Endothelial cell of umbilical vein (primary cell): ENCODE data around the gene RBM26. TPM values are rescaled to one million over a fixed set of nuclear protein-coding genes. Genes with fewer than 3 reads are reported as not detected.

Experiments used
- BruUV-seq: library from RNA; stranded (reverse); fragments of 400-500 nt; replicated peaks from 2 replicates; lab custom pipeline; 2021; lab: Mats Ljungman, UMichigan
- CTCF ChIA-PET: fragments of 300-600, 350-600 bp; sonication (Branson Sonifier 250); formaldehyde crosslinking; loops from one replicate; lab custom pipeline; 2021; ENCODE audit warnings: antibody characterized with exemption, inconsistent platforms; lab: Charles Lee
- POLR2A ChIA-PET: fragments of 300-600, 350-600 bp; sonication (Branson Sonifier 250); formaldehyde crosslinking; loops from one replicate; lab custom pipeline; 2021; ENCODE audit warnings: antibody characterized with exemption, inconsistent platforms; lab: Charles Lee
- DNase-seq: peaks from one replicate; pipeline ENCODE4 v3.0.0-alpha.2; 2011; ENCODE audit warnings: low read depth, low spot score
- FAIRE-seq: peaks from 2 replicates; lab custom pipeline; 2011; peaks lifted over from hg19 to GRCh38; lab: Jason Lieb, UNC
- H2AFZ ChIP-seq: 2 replicates; pipeline ENCODE4 v1.6.0; 2012; ENCODE audit warnings: low read depth, low read length, control low read depth, inconsistent platforms
- H3K27ac ChIP-seq: 2 replicates; pipeline ENCODE4 v1.5.1; 2011; ENCODE audit warnings: low read depth, mild to moderate bottlenecking, control low read depth, low read length, moderate library complexity; ENCODE audit not compliant: insufficient read depth
- H3K27me3 ChIP-seq, 2 experiments: 2 replicates each; pipeline versions ENCODE4 v1.6.0 to v1.6.1; 2011; ENCODE audit warnings: low read length in 2 of 2, mixed read lengths in 1 of 2; ENCODE audit not compliant: control insufficient read depth in 2 of 2, insufficient read depth in 2 of 2
- H3K36me3 ChIP-seq, 2 experiments: 2 replicates in 1 of 2; 3 replicates in 1 of 2; pipeline ENCODE4 v1.5.1; 2011; ENCODE audit warnings: low read length in 2 of 2, mild to moderate bottlenecking in 1 of 2, moderate library complexity in 1 of 2; ENCODE audit not compliant: control insufficient read depth in 2 of 2, insufficient read depth in 2 of 2; ENCODE audit errors: extremely low read depth in 1 of 2
- H3K4me1 ChIP-seq: 3 replicates; pipeline ENCODE4 v1.5.1; 2011; ENCODE audit warnings: mild to moderate bottlenecking, low read length; ENCODE audit not compliant: control insufficient read depth, insufficient read depth; ENCODE audit errors: extremely low read depth
- H3K4me2 ChIP-seq: 2 replicates; pipeline ENCODE4 v1.6.1; 2011; ENCODE audit warnings: low read length, control low read depth, mixed read lengths; ENCODE audit not compliant: insufficient read depth
- H3K4me3 ChIP-seq, 3 experiments: fragments of 200-600 bp in 1 of 3; sonication (generic), shearing (Covaris generic) in 1 of 3; replicated peaks in 1 of 3; 2 replicates each; pipeline ENCODE4 v1.5.1; 2011 to 2016; ENCODE audit warnings: control low read depth in 3 of 3, low read length in 3 of 3, mild to moderate bottlenecking in 2 of 3, inconsistent platforms in 1 of 3, low read depth in 1 of 3, moderate library complexity in 1 of 3; ENCODE audit not compliant: insufficient read depth in 1 of 3
- H3K79me2 ChIP-seq: 2 replicates; pipeline ENCODE4 v1.6.0; 2012; ENCODE audit warnings: low read length, inconsistent platforms; ENCODE audit not compliant: control insufficient read depth, insufficient read depth
- H3K9ac ChIP-seq: replicated peaks from 2 replicates; pipeline ENCODE3; 2011; ENCODE audit warnings: low read length, control low read depth; ENCODE audit not compliant: insufficient read depth; ENCODE audit errors: extremely low read depth
- H3K9me1 ChIP-seq: replicated peaks from 3 replicates; pipeline ENCODE4 v1.6.0; 2011; ENCODE audit warnings: mild to moderate bottlenecking, low read length; ENCODE audit not compliant: control insufficient read depth, insufficient read depth; ENCODE audit errors: extremely low read depth
- H3K9me3 ChIP-seq: replicated peaks from 2 replicates; pipeline ENCODE4 v1.5.1; 2012; ENCODE audit warnings: low read length, inconsistent platforms; ENCODE audit not compliant: control insufficient read depth, insufficient read depth
- H4K20me1 ChIP-seq: replicated peaks from 2 replicates; pipeline ENCODE3; 2011; ENCODE audit warnings: mild to moderate bottlenecking, low read length; ENCODE audit not compliant: control insufficient read depth, insufficient read depth; ENCODE audit errors: extremely low read depth
- EZH2 ChIP-seq: IDR thresholded peaks from 2 replicates; pipeline ENCODE4 v1.6.1; 2012; ENCODE audit warnings: borderline replicate concordance, low read depth, mild to moderate bottlenecking, moderate library complexity, low read length, inconsistent platforms; ENCODE audit not compliant: severe bottlenecking
- FOS ChIP-seq: IDR thresholded peaks from 2 replicates; pipeline ENCODE4 v1.6.1; 2011; ENCODE audit warnings: mild to moderate bottlenecking, low read length, moderate library complexity, borderline replicate concordance; ENCODE audit not compliant: insufficient read depth
- GATA2 ChIP-seq: IDR thresholded peaks from 2 replicates; pipeline ENCODE4 v1.7.0; 2011; ENCODE audit warnings: low read depth, mild to moderate bottlenecking, moderate library complexity, mixed read lengths, low read length; ENCODE audit not compliant: insufficient read length, insufficient read depth
- JUN ChIP-seq: IDR thresholded peaks from 2 replicates; pipeline ENCODE4 v1.6.1; 2011; ENCODE audit warnings: borderline replicate concordance, low read depth; ENCODE audit not compliant: insufficient read length, insufficient read depth
- MYC ChIP-seq: IDR thresholded peaks from one replicate; pipeline ENCODE4 v1.6.1; 2011; ENCODE audit warnings: mild to moderate bottlenecking, low read depth, low read length
- POLR2A ChIP-seq: IDR thresholded peaks from 2 replicates; pipeline ENCODE4 v1.6.1; 2012; ENCODE audit warnings: low read depth, mild to moderate bottlenecking, control low read depth, low read length
- POLR2AphosphoS5 ChIP-seq: IDR thresholded peaks from 2 replicates; pipeline ENCODE4 v1.6.1; 2012; ENCODE audit warnings: low read depth, mild to moderate bottlenecking, control low read depth, low read length, moderate library complexity; ENCODE audit not compliant: insufficient read depth
- dilution Hi-C: fragments of 300-500 bp; cut with MboI; formaldehyde crosslinking; loops from one replicate; pipeline ENCODE4 v1.15.0; 2019; ENCODE audit warnings: low sequenced_read_pairs; ENCODE audit not compliant: extremely low pct_ligation_motif_present
- intact Hi-C: fragments of 100-400 bp; cut with micrococcal nuclease; formaldehyde crosslinking; loops from one replicate; pipeline ENCODE4 v1.10.0; 2022
- polyA plus RNA-seq, 4 experiments: library from polyadenylated mRNA; depleted of rRNA in 3 of 4; stranded (reverse) in 3 of 4; unstranded in 1 of 4; fragments of >200 nt; gene quantifications; 2 replicates each; pipeline versions ENCODE4 v1.2.1 to v1.2.3, GENCODE V29; 2011 to 2012; ENCODE audit warnings: missing spikeins in 1 of 4
- total RNA-seq: library from RNA; stranded (reverse); gene quantifications from 2 replicates; pipeline ENCODE4 v1.2.3, GENCODE V29; 2021
- TF ChIP-seq, protein P1 (sequence below), 2 donors: IDR thresholded peaks; 1 replicate in 1 of 2; 2 replicates in 1 of 2; pipeline ENCODE4 v1.5.1; 2011; ENCODE audit warnings: low read length in 2 of 2, mild to moderate bottlenecking in 2 of 2, moderate library complexity in 2 of 2, control low read depth in 1 of 2, inconsistent platforms in 1 of 2, low read depth in 1 of 2; ENCODE audit not compliant: insufficient read depth in 1 of 2; ENCODE audit errors: extremely low read depth in 1 of 2
- TF ChIP-seq, protein P2 (sequence below): IDR thresholded peaks from 2 replicates; pipeline ENCODE4 v1.6.1; 2011; ENCODE audit not compliant: insufficient read depth, insufficient read length

RBM26 gene
- total and polyA plus RNA-seq, 2 donors (not counting 3 experiments of a cell fraction or from before 2014, with no cell fraction given) = 14.8 to 54.3 TPM

DNA sequence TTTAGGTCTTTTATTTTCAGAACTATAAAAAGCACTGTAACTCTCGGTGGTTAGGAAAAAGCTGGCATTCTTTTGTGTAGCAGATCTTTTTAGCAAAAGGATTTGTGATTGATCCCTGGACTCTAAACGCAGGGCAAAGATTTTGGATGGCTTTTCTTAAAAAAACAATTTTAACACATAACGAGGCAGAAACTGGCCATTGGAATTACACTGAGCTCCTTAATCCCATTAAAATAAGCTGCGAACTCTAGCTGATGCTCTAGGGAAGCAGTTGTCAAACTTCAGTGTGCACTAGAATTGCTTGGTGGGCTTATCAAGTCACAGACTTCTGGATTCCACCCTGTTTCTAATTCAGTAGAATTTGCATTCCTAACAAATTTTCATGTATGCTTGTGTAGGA lies 41.1 kb upstream of the RBM26 start:
- CTCF ChIA-PET = interaction anchor here (2.1 to 3.6 kb wide), 2 partner anchors 11 to 23 kb away, joined by 7 to 21 read pairs; no protein-coding TSS in a partner anchor
- no peaks in the 10 kb centered on the region for H3K9me1 ChIP-seq
- peaks cover 14% of the 10 kb centered on the region for H3K4me1 ChIP-seq
- no peak for FAIRE-seq
- no peaks in the 10 kb centered on the region for H3K9me3 ChIP-seq
- H2AFZ ChIP-seq = no peak overlapping the region
- TF ChIP-seq EZH2 (no peak), POLR2A (no peak), FOS (no peak), MYC (no peak), GATA2 (no peak), POLR2AphosphoS5 (no peak), JUN (no peak)
- TF ChIP-seq, protein P1, sequence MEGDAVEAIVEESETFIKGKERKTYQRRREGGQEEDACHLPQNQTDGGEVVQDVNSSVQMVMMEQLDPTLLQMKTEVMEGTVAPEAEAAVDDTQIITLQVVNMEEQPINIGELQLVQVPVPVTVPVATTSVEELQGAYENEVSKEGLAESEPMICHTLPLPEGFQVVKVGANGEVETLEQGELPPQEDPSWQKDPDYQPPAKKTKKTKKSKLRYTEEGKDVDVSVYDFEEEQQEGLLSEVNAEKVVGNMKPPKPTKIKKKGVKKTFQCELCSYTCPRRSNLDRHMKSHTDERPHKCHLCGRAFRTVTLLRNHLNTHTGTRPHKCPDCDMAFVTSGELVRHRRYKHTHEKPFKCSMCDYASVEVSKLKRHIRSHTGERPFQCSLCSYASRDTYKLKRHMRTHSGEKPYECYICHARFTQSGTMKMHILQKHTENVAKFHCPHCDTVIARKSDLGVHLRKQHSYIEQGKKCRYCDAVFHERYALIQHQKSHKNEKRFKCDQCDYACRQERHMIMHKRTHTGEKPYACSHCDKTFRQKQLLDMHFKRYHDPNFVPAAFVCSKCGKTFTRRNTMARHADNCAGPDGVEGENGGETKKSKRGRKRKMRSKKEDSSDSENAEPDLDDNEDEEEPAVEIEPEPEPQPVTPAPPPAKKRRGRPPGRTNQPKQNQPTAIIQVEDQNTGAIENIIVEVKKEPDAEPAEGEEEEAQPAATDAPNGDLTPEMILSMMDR (IDR thresholded peaks at IDR 0.05; ENCODE audit: extremely low read depth in 1 of 2, insufficient read depth in 1 of 2, low read depth in 1 of 2, low read length in 2 of 2) = no peak
- TF ChIP-seq, protein P2, sequence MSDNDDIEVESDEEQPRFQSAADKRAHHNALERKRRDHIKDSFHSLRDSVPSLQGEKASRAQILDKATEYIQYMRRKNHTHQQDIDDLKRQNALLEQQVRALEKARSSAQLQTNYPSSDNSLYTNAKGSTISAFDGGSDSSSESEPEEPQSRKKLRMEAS = no peak
- no peaks in the 10 kb centered on the region for H3K27me3 ChIP-seq
- no peak overlapping the region for H3K4me2 ChIP-seq
- no peaks in the 10 kb centered on the region for H3K36me3 ChIP-seq
- no TSS peak for BruUV-seq
- intact Hi-C loops (no loop called here), dilution Hi-C loops (no loop called here)
- no peak for DNase-seq
- no peaks in the 10 kb centered on the region for H4K20me1 ChIP-seq
- no peak overlapping the region for H3K27ac ChIP-seq
- no peak overlapping the region for H3K4me3 ChIP-seq
- no peak overlapping the region for H3K9ac ChIP-seq
- POLR2A ChIA-PET = no interaction called here
- no peaks in the 10 kb centered on the region for H3K79me2 ChIP-seq
